SK-N-SH (cell line): ENCODE measurements around the gene SYNGR1. TPM values are rescaled to one million over a fixed set of nuclear protein-coding genes. Genes with fewer than 3 reads are reported as not detected.
"Not testable (repeated sequence)": the region's sequence is repeated elsewhere in the genome, so short reads cannot be mapped to it uniquely, and the experiment has no call there.

Experiments
- CTCF ChIA-PET: fragments of 300-600, 350-600 bp; formaldehyde crosslinking; extraction: SDS; loops from one replicate; lab custom pipeline; 2021; lab: Yijun Ruan, JAX
- POLR2A ChIA-PET: fragments of 350-600 bp; sonication (Branson Sonifier 250); formaldehyde crosslinking; extraction: SDS; loops from one replicate; lab custom pipeline; 2020; ENCODE audit warnings: antibody characterized with exemption, inconsistent platforms; lab: Yijun Ruan, JAX
- DNase-seq: peaks from one replicate; pipeline ENCODE4 v3.0.0; 2012
- H2AFZ ChIP-seq: fragments of 200-600 bp; sonication (generic); 2 replicates; pipeline ENCODE4 v1.8.1; 2016; ENCODE audit warnings: antibody characterized with exemption, mild to moderate bottlenecking, low read depth
- H3F3A ChIP-seq: fragments of 200-600 bp; sonication (generic); replicated peaks from 2 replicates; pipeline ENCODE3; 2016; ENCODE audit warnings: antibody characterized with exemption, mild to moderate bottlenecking; ENCODE audit not compliant: insufficient read depth
- H3K27ac ChIP-seq, 2 experiments: fragments of 200-500 bp in 1 of 2; fragments of 200-600 bp in 1 of 2; sonication (Bioruptor generic) in 1 of 2; sonication (generic), shearing (Covaris generic) in 1 of 2; 2 replicates each; pipeline versions ENCODE4 v1.5.1 to v1.6.1; 2014 to 2016; ENCODE audit warnings: low read depth in 2 of 2, inconsistent platforms in 1 of 2, low read length in 1 of 2, mild to moderate bottlenecking in 1 of 2, mixed read lengths in 1 of 2
- H3K27me3 ChIP-seq: fragments of 200-600 bp; sonication (generic), shearing (Covaris generic); 2 replicates; pipeline ENCODE4 v1.6.1; 2016; ENCODE audit warnings: mixed run types; ENCODE audit not compliant: insufficient read depth
- H3K36me3 ChIP-seq, 2 experiments: fragments of 200-500 bp in 1 of 2; fragments of 200-600 bp in 1 of 2; sonication (Bioruptor generic) in 1 of 2; sonication (generic) in 1 of 2; replicated peaks in 1 of 2; 2 replicates each; pipeline versions ENCODE3 to v1.5.1; 2014 to 2016; ENCODE audit warnings: low read length in 1 of 2, mild to moderate bottlenecking in 1 of 2; ENCODE audit not compliant: insufficient read depth in 2 of 2, control insufficient read depth in 1 of 2
- H3K4me1 ChIP-seq, 2 experiments: fragments of 200-500 bp in 1 of 2; fragments of 200-600 bp in 1 of 2; sonication (Bioruptor generic) in 1 of 2; sonication (generic), shearing (Covaris generic) in 1 of 2; 2 replicates each; pipeline versions ENCODE4 v1.5.1 to v1.6.1; 2014 to 2016; ENCODE audit warnings: low read depth in 1 of 2, low read length in 1 of 2, mixed run types in 1 of 2; ENCODE audit not compliant: insufficient read depth in 2 of 2, control insufficient read depth in 1 of 2
- H3K4me2 ChIP-seq: fragments of 200-600 bp; sonication (generic), shearing (Covaris generic); 2 replicates; pipeline ENCODE4 v1.6.1; 2017; ENCODE audit warnings: mixed run types
- H3K4me3 ChIP-seq, 2 experiments: fragments of 200-500 bp in 1 of 2; fragments of 200-600 bp in 1 of 2; sonication (Bioruptor generic) in 1 of 2; sonication (generic), shearing (Covaris generic) in 1 of 2; 2 replicates each; pipeline versions ENCODE4 v1.5.1 to v1.8.1; 2014 to 2016; ENCODE audit warnings: low read depth in 2 of 2, inconsistent platforms in 1 of 2, low read length in 1 of 2, mild to moderate bottlenecking in 1 of 2, mixed read lengths in 1 of 2, moderate library complexity in 1 of 2
- H3K79me2 ChIP-seq: fragments of 200-600 bp; sonication (generic); 2 replicates; pipeline ENCODE4 v1.8.1; 2017; ENCODE audit warnings: mild to moderate bottlenecking; ENCODE audit not compliant: insufficient read depth
- H3K9ac ChIP-seq: fragments of 200-600 bp; sonication (generic); 2 replicates; pipeline ENCODE4 v1.6.1; 2017; ENCODE audit warnings: mixed run types
- H3K9me2 ChIP-seq: fragments of 200-600 bp; sonication (generic); 2 replicates; pipeline ENCODE4 v1.6.1; 2017; ENCODE audit warnings: mixed run types
- H3K9me3 ChIP-seq: fragments of 200-600 bp; sonication (generic); 2 replicates; pipeline ENCODE4 v1.6.1; 2017; ENCODE audit warnings: mixed run types, mild to moderate bottlenecking, moderate library complexity
- H4K20me1 ChIP-seq: fragments of 200-600 bp; sonication (generic); 2 replicates; pipeline ENCODE4 v1.6.1; 2017; ENCODE audit warnings: mild to moderate bottlenecking, mixed run types; ENCODE audit not compliant: insufficient read depth
- CTCF ChIP-seq: fragments of 200-600 bp; sonication (generic); IDR thresholded peaks from 2 replicates; pipeline ENCODE4 v1.6.1; 2017; ENCODE audit warnings: antibody characterized with exemption, mild to moderate bottlenecking, moderate library complexity
- EZH2phosphoT487 ChIP-seq: fragments of 200-600 bp; sonication (generic); IDR thresholded peaks from 2 replicates; pipeline ENCODE4 v1.6.1; 2017; ENCODE audit warnings: low read depth, mixed run types, mild to moderate bottlenecking, antibody characterized with exemption, moderate library complexity, borderline replicate concordance
- FOSL2 ChIP-seq: IDR thresholded peaks from 2 replicates; pipeline ENCODE4 v1.4.0; 2012; ENCODE audit warnings: low read depth, mild to moderate bottlenecking, moderate library complexity, borderline replicate concordance
- GATA2 ChIP-seq: sonication (generic); formaldehyde crosslinking; IDR thresholded peaks from 2 replicates; pipeline ENCODE4 v1.5.0; 2020; ENCODE audit warnings: mild to moderate bottlenecking, missing genetic modification reagents
- MAX ChIP-seq: IDR thresholded peaks from 2 replicates; pipeline ENCODE4 v1.4.0; 2012; ENCODE audit warnings: low read depth
- MEF2A ChIP-seq: IDR thresholded peaks from 2 replicates; pipeline ENCODE4 v1.4.0; 2012; ENCODE audit warnings: low read depth, borderline replicate concordance
- NRF1 ChIP-seq: IDR thresholded peaks from 2 replicates; pipeline ENCODE4 v1.6.1; 2012; ENCODE audit warnings: low read depth, mild to moderate bottlenecking, low read length
- RFX5 ChIP-seq: IDR thresholded peaks from 2 replicates; pipeline ENCODE4 v1.6.1; 2012; ENCODE audit warnings: mild to moderate bottlenecking, improper control_type of control experiment, low read length
- TAF1 ChIP-seq: IDR thresholded peaks from 2 replicates; pipeline ENCODE4 v1.6.1; 2012; ENCODE audit warnings: low read depth, mild to moderate bottlenecking, low read length, moderate library complexity, borderline replicate concordance
- TCF12 ChIP-seq: IDR thresholded peaks from 2 replicates; pipeline ENCODE4 v1.4.0; 2012
- TEAD4 ChIP-seq: IDR thresholded peaks from 2 replicates; pipeline ENCODE4 v1.4.0; 2012; ENCODE audit warnings: mild to moderate bottlenecking, borderline replicate concordance; ENCODE audit not compliant: insufficient read depth
- USF1 ChIP-seq: IDR thresholded peaks from 2 replicates; pipeline ENCODE4 v1.4.0; 2012; ENCODE audit warnings: low read depth, borderline replicate concordance
- WGBS: methylation state at CpG from one replicate; pipeline ENCODE4 v1.1.6; 2017; ENCODE audit warnings: low lambda C conversion rate; 5-methylcytosine and 5-hydroxymethylcytosine counted together
- polyA plus RNA-seq, 3 experiments: library from polyadenylated mRNA; depleted of rRNA; stranded (reverse); fragments of >200 nt; gene quantifications; 2 replicates each; pipeline ENCODE4 v1.2.3, GENCODE V29; 2012
- TF ChIP-seq, protein P1 (sequence below): IDR thresholded peaks from 2 replicates; pipeline ENCODE4 v1.6.1; 2012; ENCODE audit warnings: mild to moderate bottlenecking, low read depth, low read length, moderate library complexity

Gene SYNGR1
- polyA plus RNA-seq, 1 of the 3 experiments (the other 2 are of a cell fraction): 18.7 TPM

DNA sequence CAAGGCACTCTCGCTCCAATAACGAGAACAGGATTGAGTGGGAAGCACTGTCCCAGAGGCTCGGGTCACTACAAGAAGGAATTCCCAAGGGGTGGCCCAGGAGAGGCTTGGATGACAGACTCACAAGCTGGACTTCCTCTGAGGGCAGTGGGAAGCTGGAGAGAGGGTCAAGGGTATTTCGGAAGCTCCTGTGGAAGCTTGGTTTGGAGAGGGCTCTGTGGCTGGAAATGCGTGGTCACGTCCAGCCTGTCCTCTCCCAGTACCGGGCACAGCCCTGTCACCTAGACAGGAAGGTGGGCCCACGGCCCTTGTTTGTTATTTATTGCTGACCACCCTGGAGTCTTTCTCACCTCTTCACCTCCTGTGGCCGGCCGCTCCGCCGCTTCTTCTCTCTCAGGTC is 5.3 kb downstream of the SYNGR1 start:
- CTCF ChIA-PET: no interaction called here

DNA sequence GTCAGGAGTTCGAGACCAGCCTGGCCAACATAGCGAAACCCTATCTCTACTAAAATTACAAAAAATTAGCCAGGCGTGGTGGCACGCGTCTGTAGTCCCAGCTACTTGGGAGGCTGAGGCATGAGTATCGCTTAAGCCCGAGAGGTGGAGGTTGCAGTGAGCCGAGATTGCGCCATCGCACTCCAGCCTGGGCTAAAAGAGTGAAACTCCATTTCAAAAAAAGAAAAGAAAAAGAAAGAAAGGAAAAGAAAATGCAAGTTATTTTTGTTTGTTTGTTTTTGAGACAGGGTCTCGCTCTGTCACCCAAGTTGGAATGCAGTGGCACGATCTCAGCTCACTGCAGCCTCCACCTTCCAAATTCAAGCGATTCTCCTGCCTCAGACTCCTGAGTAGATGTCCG is 6.0 kb downstream of the SYNGR1 start:
- H3K4me2 ChIP-seq, DNase-seq, CTCF ChIA-PET, H3K27me3 ChIP-seq, H2AFZ ChIP-seq, H3K79me2 ChIP-seq, H3K4me1 ChIP-seq, H3K9ac ChIP-seq, H3K36me3 ChIP-seq, H3K9me2 ChIP-seq, H4K20me1 ChIP-seq, H3F3A ChIP-seq, H3K9me3 ChIP-seq, H3K4me3 ChIP-seq, H3K27ac ChIP-seq, POLR2A ChIA-PET: not testable (repeated sequence)
- 93% methylated on average over 11 of the region's 14 CpGs for WGBS

More for the DNA sequence above, 5.3 kb downstream of the SYNGR1 start:
- no peaks in the 10 kb centered on the region for H3K9me3 ChIP-seq
- no peaks in the 10 kb centered on the region for H4K20me1 ChIP-seq
- WGBS: 97% methylated on average over 6 of the region's 12 CpGs
- H3K4me2 ChIP-seq: no peak overlapping the region
- H3K36me3 ChIP-seq: no peaks in the 10 kb centered on the region
- no peak overlapping the region for H3K27ac ChIP-seq
- no peak overlapping the region for H3K9ac ChIP-seq
- H3F3A ChIP-seq: no peaks in the 10 kb centered on the region
- no peak overlapping the region for H2AFZ ChIP-seq
- no peak for TF ChIP-seq NRF1
- TF ChIP-seq, protein P1, sequence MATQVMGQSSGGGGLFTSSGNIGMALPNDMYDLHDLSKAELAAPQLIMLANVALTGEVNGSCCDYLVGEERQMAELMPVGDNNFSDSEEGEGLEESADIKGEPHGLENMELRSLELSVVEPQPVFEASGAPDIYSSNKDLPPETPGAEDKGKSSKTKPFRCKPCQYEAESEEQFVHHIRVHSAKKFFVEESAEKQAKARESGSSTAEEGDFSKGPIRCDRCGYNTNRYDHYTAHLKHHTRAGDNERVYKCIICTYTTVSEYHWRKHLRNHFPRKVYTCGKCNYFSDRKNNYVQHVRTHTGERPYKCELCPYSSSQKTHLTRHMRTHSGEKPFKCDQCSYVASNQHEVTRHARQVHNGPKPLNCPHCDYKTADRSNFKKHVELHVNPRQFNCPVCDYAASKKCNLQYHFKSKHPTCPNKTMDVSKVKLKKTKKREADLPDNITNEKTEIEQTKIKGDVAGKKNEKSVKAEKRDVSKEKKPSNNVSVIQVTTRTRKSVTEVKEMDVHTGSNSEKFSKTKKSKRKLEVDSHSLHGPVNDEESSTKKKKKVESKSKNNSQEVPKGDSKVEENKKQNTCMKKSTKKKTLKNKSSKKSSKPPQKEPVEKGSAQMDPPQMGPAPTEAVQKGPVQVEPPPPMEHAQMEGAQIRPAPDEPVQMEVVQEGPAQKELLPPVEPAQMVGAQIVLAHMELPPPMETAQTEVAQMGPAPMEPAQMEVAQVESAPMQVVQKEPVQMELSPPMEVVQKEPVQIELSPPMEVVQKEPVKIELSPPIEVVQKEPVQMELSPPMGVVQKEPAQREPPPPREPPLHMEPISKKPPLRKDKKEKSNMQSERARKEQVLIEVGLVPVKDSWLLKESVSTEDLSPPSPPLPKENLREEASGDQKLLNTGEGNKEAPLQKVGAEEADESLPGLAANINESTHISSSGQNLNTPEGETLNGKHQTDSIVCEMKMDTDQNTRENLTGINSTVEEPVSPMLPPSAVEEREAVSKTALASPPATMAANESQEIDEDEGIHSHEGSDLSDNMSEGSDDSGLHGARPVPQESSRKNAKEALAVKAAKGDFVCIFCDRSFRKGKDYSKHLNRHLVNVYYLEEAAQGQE: no peak
- TF ChIP-seq USF1: no peak
- no peak for TF ChIP-seq RFX5
- no peak for TF ChIP-seq MEF2A
- TF ChIP-seq TEAD4: no peak
- no peak for TF ChIP-seq EZH2phosphoT487
- no peak for TF ChIP-seq TCF12
- TF ChIP-seq MAX: no peak
- no peak for TF ChIP-seq CTCF
- no peak for TF ChIP-seq TAF1
- no peak for TF ChIP-seq GATA2 (CRISPR knock-in tag)
- TF ChIP-seq FOSL2: no peak
- no peaks in the 10 kb centered on the region for H3K9me2 ChIP-seq
- H3K4me1 ChIP-seq: peaks cover 0 to 8% of the 10 kb centered on the region in 2 experiments; a peak in 1 of 4 replicates
- no peaks in the 10 kb centered on the region for H3K79me2 ChIP-seq
- no peak overlapping the region for H3K4me3 ChIP-seq
- DNase-seq: no peak
- POLR2A ChIA-PET: no interaction called here
- no peaks in the 10 kb centered on the region for H3K27me3 ChIP-seq
